HG03097 (cell line): ENCODE results near the gene MYL6.
"Not testable (repeated sequence)": the region's sequence is repeated elsewhere in the genome, so short reads cannot be mapped to it uniquely, and the experiment has no call there.

Experiments used
- ATAC-seq: cut with Tn5 transposase; IDR thresholded peaks from one replicate; pipeline ENCODE4 v1.9.1; 2021; ENCODE audit not compliant: unreplicated experiment, low FRiP score

Gene MYL6

GRCh38 chr12:56158029-56158925, at the start of gene MYL6:
Gene MYL6 (plus strand): TSS chr12:56158359. CDS start chr12:56158402, 43 bp downstream.
- peak; percentile 57 for ATAC-seq

- no peak for ATAC-seq
These were observed 47.6 kb upstream of the MYL6 start for GRCh38 chr12:56110571-56110970.

- no peak for ATAC-seq
These were observed 44.1 kb upstream of the MYL6 start for GRCh38 chr12:56114084-56114483.

DNA sequence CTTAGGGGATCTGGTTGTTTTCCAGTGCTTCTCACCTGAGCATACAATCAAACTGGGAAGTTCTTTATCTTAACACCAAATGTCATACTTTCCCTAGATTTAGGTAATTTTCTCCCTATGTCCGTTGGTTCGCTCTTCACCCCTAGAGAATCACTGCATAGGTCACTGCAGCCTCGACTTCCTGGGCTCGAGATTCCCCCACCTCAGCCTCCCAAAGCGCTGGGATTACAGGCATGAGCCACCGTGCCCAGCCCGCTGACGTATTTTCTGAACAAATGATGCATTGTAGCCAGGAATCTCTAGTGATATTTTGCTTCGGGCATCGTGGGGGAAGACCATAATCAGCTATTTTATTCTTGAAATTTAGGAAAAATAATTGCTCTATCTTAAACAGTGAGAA, 42.8 kb upstream of the MYL6 start:
- no peak for ATAC-seq

DNA sequence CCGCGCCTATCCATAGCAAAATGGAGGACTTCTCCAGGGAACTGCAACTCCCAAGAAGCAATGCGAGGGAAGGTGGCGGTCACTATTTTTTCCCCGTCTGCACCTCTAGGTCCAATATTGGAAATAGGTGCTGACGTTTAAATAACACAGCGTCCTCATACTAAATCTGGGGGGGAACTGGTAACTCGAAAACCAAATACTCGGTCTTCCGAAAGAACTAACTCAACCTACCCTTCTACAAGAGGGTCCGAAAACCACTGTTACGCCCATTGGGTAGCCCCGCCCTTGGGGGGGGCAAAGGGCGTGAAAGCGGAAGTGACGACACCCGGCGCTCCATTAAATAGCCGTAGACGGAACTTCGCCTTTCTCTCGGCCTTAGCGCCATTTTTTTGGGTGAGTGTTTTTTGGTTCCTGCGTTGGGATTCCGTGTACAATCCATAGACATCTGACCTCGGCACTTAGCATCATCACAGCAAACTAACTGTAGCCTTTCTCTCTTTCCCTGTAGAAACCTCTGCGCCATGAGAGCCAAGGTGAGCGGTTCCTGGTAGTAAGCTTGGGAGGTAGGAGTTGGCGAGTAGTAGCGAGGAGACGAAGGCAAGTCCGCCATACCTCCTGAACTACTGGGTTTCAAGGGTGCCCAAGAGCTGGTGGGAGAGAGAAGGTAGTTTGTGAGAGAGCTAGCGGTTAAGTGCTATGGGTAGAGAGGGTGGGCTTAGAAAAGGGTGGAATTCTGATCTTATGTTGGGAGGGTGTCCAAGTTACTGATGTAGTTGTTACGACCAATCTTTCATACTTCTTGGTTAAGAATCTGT, 41.7 kb upstream of the MYL6 start, which contains the start of gene RPL41:
Gene RPL41 (plus strand): TSS at position 367 of the 815 bp plus-strand sequence.
- ATAC-seq, result peak; percentile 45

- not testable (repeated sequence) for ATAC-seq
These were observed 41.0 kb upstream of the MYL6 start for GRCh38 chr12:56117082-56117706.

- ATAC-seq, result peak; percentile 82
These were observed 40.1 kb upstream of the MYL6 start, which contains the start of gene ZC3H10 for GRCh38 chr12:56117778-56118687. Gene ZC3H10 (plus strand): TSS chr12:56118266. CDS start chr12:56120563, 2,297 bp downstream.

DNA sequence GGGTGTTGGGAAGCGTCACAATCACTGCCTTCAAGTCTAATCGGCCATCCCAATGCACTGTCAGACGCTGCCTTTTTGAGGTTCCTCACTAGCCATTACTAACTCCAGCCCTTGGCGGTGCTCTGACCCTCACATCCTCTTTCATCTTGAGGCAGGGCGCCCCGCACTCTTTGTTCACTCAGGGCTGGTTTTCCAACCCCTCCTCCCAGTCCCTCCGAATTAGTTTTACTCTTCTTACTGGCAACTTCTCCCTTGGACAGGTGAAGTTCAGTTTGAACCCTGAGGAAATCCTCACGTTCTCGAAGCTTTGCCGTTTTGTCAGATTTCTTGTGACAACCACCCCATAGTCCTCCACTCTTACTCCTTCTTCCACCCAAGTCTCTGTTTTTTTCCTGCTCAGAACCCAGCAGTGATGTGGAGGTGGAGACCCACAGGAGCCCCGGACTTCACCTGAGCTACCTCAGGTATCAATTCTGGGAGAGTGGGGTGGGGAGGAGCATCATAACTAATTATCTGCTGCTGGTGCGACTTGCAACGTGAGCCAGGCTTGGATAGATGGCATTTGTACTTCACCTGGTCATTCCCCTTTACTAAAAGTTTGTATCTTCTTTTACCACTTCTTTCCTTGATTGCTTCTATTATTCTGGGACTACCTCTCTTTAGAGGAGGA, 39.3 kb upstream of the MYL6 start:
- no peak for ATAC-seq

DNA sequence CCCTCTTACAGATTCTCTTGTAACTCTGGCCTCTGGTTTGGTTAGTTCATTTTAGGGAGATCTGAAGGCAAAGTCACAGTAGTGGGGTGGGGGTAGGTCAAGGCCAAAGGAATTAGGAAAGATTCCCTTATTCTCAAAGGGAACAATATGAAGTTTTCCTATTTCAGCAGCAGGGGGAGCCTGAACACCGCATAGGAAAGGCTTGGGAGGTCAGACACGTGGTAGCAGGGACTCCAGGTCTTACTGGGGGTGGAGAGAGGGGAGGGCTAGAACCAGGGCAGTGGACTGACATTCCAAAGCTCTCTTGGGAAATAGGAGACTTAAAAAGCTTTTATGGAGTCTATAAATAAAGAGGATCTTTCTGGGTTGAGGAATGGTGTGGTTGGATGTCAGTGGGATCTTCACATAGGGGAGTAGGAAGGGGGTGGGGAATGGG, 38.8 kb upstream of the MYL6 start:
- no peak for ATAC-seq

DNA sequence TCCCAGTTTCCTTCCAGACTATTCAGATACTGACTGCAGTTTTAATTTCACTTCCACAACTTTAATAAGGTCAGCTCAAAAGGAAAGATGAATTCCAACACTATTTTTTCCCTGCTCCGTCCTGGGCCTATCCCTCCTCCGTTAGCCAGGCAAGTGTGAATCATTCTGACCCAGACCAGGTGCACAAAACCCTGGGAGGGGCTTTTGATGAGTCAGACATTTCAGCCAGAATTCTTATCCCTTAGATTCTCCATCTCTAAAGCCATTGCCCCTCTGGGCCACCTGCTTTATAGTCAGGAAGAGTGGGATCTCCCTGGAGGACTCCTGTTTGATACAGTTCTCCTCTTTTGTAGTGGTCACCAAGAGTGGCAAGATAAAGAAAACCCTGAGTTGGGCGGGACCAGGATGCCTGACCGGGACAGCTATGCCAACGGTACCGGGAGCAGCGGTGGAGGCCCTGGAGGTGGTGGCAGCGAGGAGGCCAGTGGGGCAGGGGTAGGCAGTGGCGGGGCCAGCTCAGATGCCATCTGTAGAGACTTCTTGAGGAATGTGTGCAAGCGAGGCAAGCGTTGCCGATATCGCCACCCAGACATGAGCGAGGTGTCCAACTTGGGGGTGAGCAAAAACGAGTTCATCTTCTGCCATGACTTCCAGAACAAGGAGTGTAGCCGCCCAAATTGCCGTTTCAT, 37.9 kb upstream of the MYL6 start:
- ATAC-seq, result no peak

DNA sequence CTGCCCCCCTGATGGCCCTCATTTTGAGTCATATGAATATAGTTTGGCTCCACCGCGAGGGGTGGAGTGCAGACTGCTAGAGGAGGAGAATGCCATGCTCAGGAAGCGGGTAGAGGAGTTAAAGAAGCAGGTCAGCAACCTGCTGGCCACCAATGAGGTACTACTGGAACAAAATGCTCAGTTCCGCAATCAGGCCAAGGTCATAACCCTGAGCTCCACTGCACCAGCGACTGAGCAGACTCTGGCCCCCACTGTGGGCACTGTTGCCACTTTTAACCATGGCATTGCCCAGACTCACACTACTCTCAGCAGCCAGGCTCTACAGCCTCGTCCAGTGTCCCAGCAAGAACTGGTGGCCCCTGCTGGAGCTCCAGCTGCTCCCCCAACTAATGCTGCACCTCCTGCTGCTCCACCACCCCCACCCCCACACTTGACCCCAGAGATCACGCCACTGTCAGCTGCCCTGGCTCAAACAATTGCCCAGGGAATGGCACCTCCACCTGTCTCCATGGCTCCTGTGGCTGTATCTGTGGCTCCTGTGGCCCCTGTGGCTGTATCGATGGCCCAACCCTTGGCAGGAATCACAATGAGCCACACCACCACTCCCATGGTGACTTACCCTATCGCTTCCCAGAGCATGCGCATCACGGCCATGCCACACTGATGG, 36.8 kb upstream of the MYL6 start:
- ATAC-seq, result no peak

GRCh38 chr12:56122637-56123036, 35.5 kb upstream of the MYL6 start:
- ATAC-seq, result no peak

DNA sequence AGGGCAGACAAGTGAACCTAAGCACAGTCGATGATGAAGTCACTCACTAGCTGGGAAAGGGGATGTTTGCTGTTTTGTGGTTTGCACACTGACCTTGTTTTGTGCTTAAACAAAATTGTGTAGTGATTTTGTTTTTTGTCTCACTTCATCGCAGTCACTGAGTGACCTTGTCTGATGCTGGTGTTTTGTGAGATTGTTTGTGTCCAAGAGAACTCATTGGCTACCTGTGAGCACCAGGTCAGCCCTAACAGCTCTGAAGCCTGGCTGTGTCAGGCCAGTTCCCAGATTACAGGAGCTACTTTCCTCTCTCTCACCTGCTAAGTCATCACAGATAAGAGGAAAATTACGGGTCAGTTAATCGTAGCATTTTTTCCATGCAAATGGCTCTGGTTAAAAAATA, 34.0 kb upstream of the MYL6 start:
- no peak for ATAC-seq

- ATAC-seq, result no peak
These were observed 31.4 kb upstream of the MYL6 start for GRCh38 chr12:56126732-56127239.

DNA sequence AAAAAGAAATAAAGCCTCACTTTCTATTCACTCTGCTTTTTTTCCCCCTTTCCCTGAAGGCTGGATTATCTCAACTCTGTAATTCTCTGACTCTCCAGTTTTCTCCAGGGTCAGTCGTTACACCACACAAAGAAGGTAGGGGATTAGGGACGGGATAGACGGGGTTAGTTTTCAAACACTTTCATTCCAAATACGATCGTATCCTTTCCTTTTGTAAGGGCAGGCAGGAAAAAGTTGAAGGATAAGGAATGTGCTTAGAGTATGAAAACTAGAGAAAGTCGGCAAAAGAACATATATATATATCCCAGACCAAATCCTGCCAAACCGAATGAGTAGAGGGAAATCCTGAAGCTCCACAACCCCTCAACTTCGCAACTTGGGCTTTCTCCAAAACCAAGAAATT, 30.7 kb upstream of the MYL6 start:
- no peak for ATAC-seq

- ATAC-seq, result peak; percentile 79
These were observed 30.1 kb upstream of the MYL6 start, which contains the start of gene ESYT1 for GRCh38 chr12:56127888-56128669. Gene ESYT1 (plus strand): TSS chr12:56128267. CDS start chr12:56128320, 53 bp downstream.

GRCh38 chr12:56128670-56129205, 29.4 kb upstream of the MYL6 start:
- no peak for ATAC-seq
